Measurements from ENCODE around the gene CTDSP1. TPM values are rescaled to one million over a fixed set of nuclear protein-coding genes. Genes with fewer than 3 reads are reported as not detected.

CTDSP1 gene
- total RNA-seq, 1 donor from 2014 or later: 48.9 TPM

- DNase-seq (ENCODE audit: low read depth in 2 of 2): peak in 1 of 2 donors; percentile 76
These were observed 954 bp upstream of the CTDSP1 start for GRCh38 chr2:218398437-218399390.

GRCh38 chr2:218400167-218400929 is 680 bp downstream of the CTDSP1 start:
- DNase-seq (ENCODE audit: low read depth in 2 of 2): peak in 1 of 2 donors; percentile 34

- DNase-seq (ENCODE audit: low read depth in 2 of 2): no peak
These were observed 1.5 kb downstream of the CTDSP1 start for GRCh38 chr2:218400930-218401881.

GRCh38 chr2:218401890-218402289 is 2.2 kb downstream of the CTDSP1 start:
- DNase-seq (ENCODE audit: low read depth in 2 of 2): no peak

GRCh38 chr2:218402491-218402901 is 2.8 kb downstream of the CTDSP1 start:
- DNase-seq (ENCODE audit: low read depth in 2 of 2): no peak

GRCh38 chr2:218402911-218403411 is 3.3 kb downstream of the CTDSP1 start:
- DNase-seq (ENCODE audit: low read depth in 2 of 2): no peak

GRCh38 chr2:218403810-218404209 is 4.1 kb downstream of the CTDSP1 start:
- DNase-seq (ENCODE audit: low read depth in 2 of 2): no peak

GRCh38 chr2:218404351-218405085 is 4.8 kb downstream of the CTDSP1 start:
- DNase-seq (ENCODE audit: low read depth in 2 of 2): no peak

GRCh38 chr2:218405086-218405745 is 5.5 kb downstream of the CTDSP1 start:
- DNase-seq (ENCODE audit: low read depth in 2 of 2): no peak

- DNase-seq (ENCODE audit: low read depth in 2 of 2): peak in 1 of 2 donors; percentile 19
These were observed 6.1 kb downstream of the CTDSP1 start for GRCh38 chr2:218405746-218406208.

GRCh38 chr2:218406209-218406948 is 6.7 kb downstream of the CTDSP1 start:
- peak; percentile 81 to 93 for DNase-seq (ENCODE audit: low read depth in 2 of 2)

- DNase-seq (ENCODE audit: low read depth in 2 of 2): peak in 1 of 2 donors; percentile 16
These were observed 7.4 kb downstream of the CTDSP1 start for GRCh38 chr2:218406949-218407618.

- no peak for DNase-seq (ENCODE audit: low read depth in 2 of 2)
These were observed 8.0 kb downstream of the CTDSP1 start for GRCh38 chr2:218407717-218408116.

GRCh38 chr2:218418321-218418716 is 18.7 kb downstream of the CTDSP1 start:
- DNase-seq (ENCODE audit: low read depth in 2 of 2): no peak

GRCh38 chr2:218418717-218419458 is 19.2 kb downstream of the CTDSP1 start, which contains the start of gene VIL1:
VIL1 (plus strand) TSS chr2:218419123; CDS start chr2:218423779, 4,656 bp downstream.
- DNase-seq (ENCODE audit: low read depth in 2 of 2): no peak

- no peak for DNase-seq (ENCODE audit: low read depth in 2 of 2)
These were observed 20.1 kb downstream of the CTDSP1 start for GRCh38 chr2:218419630-218420216.

- no peak for DNase-seq (ENCODE audit: low read depth in 2 of 2)
These were observed 21.4 kb downstream of the CTDSP1 start for GRCh38 chr2:218421027-218421426.

Data from dermis microvascular lymphatic vessel endothelial cell (primary cell).